Stimulated activated CD4-positive, alpha-beta T cell treated with anti-CD3 and anti-CD28 coated beads, TNF-alpha, amount 100 ng/mL, for 24 hours (primary cell): ENCODE results near the gene SLC27A2.

Experiments used
- DNase-seq, 3 experiments: peaks; one replicate each; pipeline ENCODE4 v3.0.0-alpha.2; 2020; ENCODE audit warnings: low read depth in 3 of 3

SLC27A2 gene

DNA sequence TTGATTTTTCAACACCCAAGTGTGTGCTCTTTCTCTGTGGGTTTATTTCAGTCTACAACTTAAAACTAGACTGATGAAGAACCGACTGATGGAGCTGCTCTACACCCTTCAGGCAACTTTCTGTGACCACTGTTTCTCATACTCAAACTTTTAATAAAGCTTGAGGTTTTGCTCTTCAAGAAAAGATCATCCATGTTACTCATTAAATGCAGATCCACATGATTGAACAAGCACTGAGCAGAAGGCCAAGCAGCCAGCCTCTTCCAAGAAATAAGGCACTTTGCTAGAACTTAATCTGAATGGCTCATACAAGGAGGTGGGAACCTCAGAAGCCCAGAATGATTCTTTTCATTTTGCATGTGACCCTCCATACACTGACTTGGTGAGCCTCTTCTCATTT lies 8.7 kb downstream of the SLC27A2 start:
- no peak for DNase-seq

DNA sequence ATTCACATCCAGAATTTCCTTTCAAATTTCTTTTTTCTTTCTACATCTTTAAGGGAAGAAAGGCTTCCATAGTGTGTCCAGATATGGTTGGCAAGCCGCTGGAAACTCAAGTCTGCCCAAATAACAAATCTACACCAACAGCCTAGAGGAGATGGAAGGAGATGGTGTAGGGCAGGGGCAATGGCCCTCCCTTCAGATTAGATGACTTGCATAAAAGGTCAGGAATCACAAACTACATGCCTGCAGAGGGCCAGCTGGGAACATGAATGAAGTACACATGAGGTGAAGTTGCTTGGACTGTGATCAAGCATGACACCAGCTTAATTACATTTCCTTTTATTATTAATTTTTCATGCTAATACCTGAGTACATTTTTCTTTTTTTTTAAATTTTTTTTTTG lies 10.2 kb downstream of the SLC27A2 start:
- DNase-seq: no peak

DNA sequence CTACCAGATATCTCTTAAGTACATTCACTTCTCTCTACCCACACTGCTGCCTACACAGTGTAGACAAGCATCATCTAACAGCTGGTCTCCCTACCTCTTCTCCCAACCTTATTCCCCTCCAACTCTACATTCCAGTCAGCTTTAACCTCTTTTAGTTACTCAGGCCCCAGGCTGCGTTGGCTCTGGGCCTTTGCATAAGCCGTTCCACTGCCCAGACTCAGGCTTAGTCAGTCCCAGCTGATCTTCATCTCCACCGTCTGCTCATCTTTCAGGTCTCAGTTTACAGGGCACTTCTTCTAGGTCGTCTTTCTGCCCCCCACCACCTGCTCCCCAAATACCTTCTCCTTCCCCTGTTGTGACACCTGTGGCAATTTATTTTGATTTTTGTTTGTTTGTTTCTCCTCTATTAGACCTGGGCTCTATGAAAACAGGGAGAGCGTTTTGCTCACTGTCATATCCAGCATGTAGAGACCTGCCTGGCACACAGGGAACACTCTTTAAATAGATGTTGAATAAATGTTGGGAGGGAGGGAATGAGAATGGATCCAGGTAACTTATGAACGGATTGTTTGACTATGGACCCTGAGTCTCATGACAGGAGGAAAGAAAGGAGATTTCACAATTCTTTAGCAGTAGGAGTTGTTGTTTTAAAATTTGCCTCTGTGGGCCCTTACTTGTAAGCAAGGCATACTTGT lies 11.1 kb downstream of the SLC27A2 start:
- no peak for DNase-seq

DNA sequence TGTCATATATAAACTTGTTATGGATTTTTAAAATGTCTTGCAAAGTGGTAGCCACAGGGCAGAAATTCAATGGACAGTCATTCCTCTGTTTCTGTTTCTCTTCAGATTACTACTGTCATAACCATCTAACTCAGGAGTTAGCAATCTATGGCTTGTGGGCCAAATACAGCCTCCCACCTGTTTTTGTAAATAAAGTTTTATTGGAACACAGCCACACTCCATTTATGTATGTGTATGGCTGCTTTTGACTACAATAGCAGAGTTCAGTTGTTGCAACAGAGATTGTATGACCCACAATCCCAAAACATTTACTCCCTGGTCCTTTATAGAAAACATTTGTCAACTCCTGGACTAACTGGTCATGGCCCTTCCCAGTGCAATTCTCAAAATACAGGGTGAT lies 20.0 kb downstream of the SLC27A2 start:
- no peak for DNase-seq

DNA sequence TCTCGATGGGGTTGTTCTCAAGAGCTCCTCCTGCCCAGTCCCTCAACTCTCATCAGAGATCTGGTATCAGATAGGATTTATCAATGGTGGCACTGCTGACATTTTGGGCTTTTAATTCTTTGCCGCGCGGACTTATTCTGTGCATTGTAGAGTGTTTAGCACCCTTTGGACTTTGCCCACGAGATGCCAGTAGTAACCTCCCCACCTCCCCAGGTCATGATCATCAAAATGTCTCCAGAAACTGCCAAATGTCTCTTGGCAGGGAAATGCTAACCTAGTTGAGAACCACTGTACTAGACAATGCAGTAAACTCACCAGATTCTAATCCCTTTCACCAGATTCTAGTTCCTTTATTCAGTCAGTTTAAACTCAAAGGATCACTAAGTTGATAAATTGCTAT lies 24.0 kb downstream of the SLC27A2 start:
- DNase-seq: no peak

DNA sequence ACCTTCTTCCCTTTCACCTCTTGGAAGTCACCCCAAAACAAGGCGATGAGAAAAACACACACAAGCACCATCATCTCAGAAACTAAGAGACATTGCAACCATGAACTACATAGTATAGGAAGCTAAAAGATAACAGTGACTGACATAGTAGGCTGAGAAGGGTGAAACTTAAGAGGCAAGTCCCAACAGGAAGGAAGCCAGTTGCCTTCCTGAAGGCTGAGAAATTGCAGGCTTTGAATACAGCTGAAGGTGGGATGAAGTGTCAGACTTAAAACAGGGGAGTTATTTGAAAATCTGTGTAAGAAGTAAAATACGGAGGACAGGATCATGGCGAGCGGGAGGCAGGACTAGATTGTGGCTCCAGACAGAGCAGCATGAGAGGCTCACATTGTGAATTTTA lies 27.8 kb downstream of the SLC27A2 start:
- no peak for DNase-seq

GRCh38 chr15:50210462-50211157 lies 28.6 kb downstream of the SLC27A2 start:
- no peak for DNase-seq

- DNase-seq: no peak
Observed at GRCh38 chr15:50218291-50218690, 36.3 kb downstream of the SLC27A2 start.

- DNase-seq: no peak
Observed at GRCh38 chr15:50218691-50219090, 36.7 kb downstream of the SLC27A2 start.

- DNase-seq: no peak
Observed at GRCh38 chr15:50219820-50220219, 37.8 kb downstream of the SLC27A2 start.

DNA sequence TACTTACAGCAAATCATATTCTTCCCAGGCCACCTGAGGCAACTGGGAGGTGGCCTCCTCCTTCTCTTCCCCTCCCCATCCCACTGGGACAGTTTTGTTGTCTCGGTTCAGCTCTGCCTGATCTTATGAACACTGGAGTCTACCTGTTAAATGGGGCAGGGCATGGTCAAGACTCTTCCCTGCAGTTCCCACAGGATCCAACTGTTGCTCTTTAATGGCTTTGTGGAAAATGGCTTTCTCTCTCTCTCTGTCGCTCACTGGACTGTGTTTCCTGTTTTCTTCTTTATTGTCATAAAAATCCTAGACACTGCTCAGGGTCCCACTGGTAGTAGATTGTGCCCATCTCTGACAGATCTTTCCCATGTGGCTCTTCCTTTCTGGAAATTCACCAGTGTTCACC lies 40.2 kb downstream of the SLC27A2 start:
- DNase-seq: no peak

- DNase-seq: no peak
Observed at GRCh38 chr15:50224606-50225005, 42.6 kb downstream of the SLC27A2 start.

- no peak for DNase-seq
Observed at GRCh38 chr15:50225057-50225456, 43.1 kb downstream of the SLC27A2 start.

DNA sequence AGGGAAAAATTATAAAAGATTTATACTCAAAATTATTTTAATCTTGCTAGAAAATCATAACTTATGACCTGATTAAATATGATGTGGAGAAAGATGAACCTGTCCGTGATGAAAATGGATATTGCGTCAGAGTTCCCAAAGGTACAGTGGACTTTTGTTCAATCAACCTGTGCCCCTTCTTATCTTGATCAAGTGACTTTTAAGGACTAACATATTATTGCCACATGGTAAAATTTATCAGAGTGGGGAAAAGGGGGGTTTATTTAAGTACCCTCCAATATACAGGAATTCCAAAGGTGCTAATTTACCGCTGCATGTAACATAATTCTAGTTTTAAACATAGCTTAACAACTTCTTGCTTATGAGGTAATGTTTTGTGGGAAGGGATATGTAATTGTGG lies 43.9 kb downstream of the SLC27A2 start:
- no peak for DNase-seq

GRCh38 chr15:50227076-50227475 lies 45.1 kb downstream of the SLC27A2 start:
- DNase-seq: no peak

- no peak for DNase-seq
Observed at GRCh38 chr15:50228866-50229265, 46.9 kb downstream of the SLC27A2 start.

- DNase-seq: no peak
Observed at GRCh38 chr15:50229336-50229735, 47.3 kb downstream of the SLC27A2 start.

DNA sequence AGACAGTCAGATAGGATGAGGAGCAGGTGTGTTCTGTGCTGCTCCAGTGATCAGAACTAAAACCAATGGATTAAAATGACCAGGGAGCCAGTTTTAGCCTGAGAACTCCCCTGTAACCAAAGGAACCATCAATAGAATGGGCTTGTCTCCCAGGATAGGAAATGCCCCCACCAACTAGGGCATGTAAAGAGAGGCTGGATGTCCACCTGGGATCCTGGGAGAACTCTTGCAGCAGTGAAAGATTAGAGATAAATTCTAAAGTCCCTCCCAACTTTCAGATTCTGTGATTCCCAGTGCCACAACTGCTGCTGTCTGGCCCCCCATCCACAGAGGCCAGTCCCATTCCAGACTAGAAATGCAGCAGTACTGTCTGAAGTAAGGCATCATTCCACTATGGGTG lies 49.8 kb downstream of the SLC27A2 start:
- DNase-seq: no peak

GRCh38 chr15:50232791-50233190 lies 50.8 kb downstream of the SLC27A2 start:
- no peak for DNase-seq

GRCh38 chr15:50233192-50233736 lies 51.3 kb downstream of the SLC27A2 start:
- no peak for DNase-seq

GRCh38 chr15:50234764-50235163 lies 52.8 kb downstream of the SLC27A2 start:
- no peak for DNase-seq

- DNase-seq: no peak
Observed at GRCh38 chr15:50235794-50236193, 53.8 kb downstream of the SLC27A2 start.

GRCh38 chr15:50236433-50236832 lies 54.4 kb downstream of the SLC27A2 start:
- no peak for DNase-seq
